Mesenchymal stem cell (in vitro differentiated cells and primary cell): ENCODE results near the gene ITGB2.

ENCODE experiments used
- DNase-seq: peaks from one replicate; pipeline ENCODE4 v3.0.0-alpha.2; 2013
- H2AFZ ChIP-seq: one replicate; pipeline ENCODE4 v1.6.1; 2013; ENCODE audit warnings: low read depth, mild to moderate bottlenecking, control low read depth, inconsistent platforms, low read length, moderate library complexity
- H2AK5ac ChIP-seq: 2 replicates; pipeline ENCODE4 v1.6.1; 2013; ENCODE audit warnings: low read length, moderate library complexity, mild to moderate bottlenecking, inconsistent platforms; ENCODE audit not compliant: severe bottlenecking
- H2BK120ac ChIP-seq: one replicate; pipeline ENCODE4 v1.6.1; 2013; ENCODE audit warnings: low read depth, mild to moderate bottlenecking, inconsistent platforms, low read length, moderate library complexity
- H2BK12ac ChIP-seq, 2 experiments: one replicate each; pipeline ENCODE4 v1.6.1; 2013; ENCODE audit warnings: inconsistent platforms in 2 of 2, low read length in 2 of 2, mild to moderate bottlenecking in 2 of 2, moderate library complexity in 2 of 2, control low read depth in 1 of 2
- H2BK15ac ChIP-seq: one replicate; pipeline ENCODE4 v1.6.1; 2013; ENCODE audit warnings: mild to moderate bottlenecking, low read depth, inconsistent platforms; ENCODE audit not compliant: poor library complexity, severe bottlenecking
- H2BK5ac ChIP-seq: 2 replicates; pipeline ENCODE4 v1.6.1; 2013; ENCODE audit warnings: low read depth, mild to moderate bottlenecking, low read length, control low read depth, inconsistent platforms; ENCODE audit not compliant: poor library complexity, severe bottlenecking
- H3K14ac ChIP-seq, 2 experiments: one replicate each; pipeline ENCODE4 v1.6.1; 2013; ENCODE audit warnings: inconsistent platforms in 2 of 2, low read length in 2 of 2, control low read depth in 1 of 2, mild to moderate bottlenecking in 1 of 2, moderate library complexity in 1 of 2
- H3K18ac ChIP-seq, 2 experiments: one replicate each; pipeline ENCODE4 v1.6.1; 2013; ENCODE audit warnings: inconsistent platforms in 2 of 2, low read length in 2 of 2, control low read depth in 1 of 2, low read depth in 1 of 2, mild to moderate bottlenecking in 1 of 2
- H3K23ac ChIP-seq, 2 experiments: one replicate each; pipeline ENCODE4 v1.6.1; 2013; ENCODE audit warnings: inconsistent platforms in 2 of 2, low read length in 2 of 2, mild to moderate bottlenecking in 2 of 2, moderate library complexity in 2 of 2, control low read depth in 1 of 2
- H3K27ac ChIP-seq: 2 replicates; pipeline ENCODE4 v1.5.1; 2013; ENCODE audit warnings: mild to moderate bottlenecking, moderate library complexity, low read length, control low read depth, inconsistent platforms; ENCODE audit not compliant: poor library complexity, severe bottlenecking
- H3K27me3 ChIP-seq, 2 experiments: 2 replicates each; pipeline versions ENCODE4 v1.6.1 to v1.7.0; 2013; ENCODE audit warnings: low read length in 2 of 2, mild to moderate bottlenecking in 2 of 2, moderate library complexity in 2 of 2, control low read depth in 1 of 2, inconsistent platforms in 1 of 2; ENCODE audit not compliant: control insufficient read depth in 1 of 2, insufficient read depth in 1 of 2
- H3K36me3 ChIP-seq, 2 experiments: 2 replicates each; pipeline versions ENCODE4 v1.6.1 to v1.7.0; 2013; ENCODE audit warnings: low read length in 2 of 2, control low read depth in 1 of 2, inconsistent platforms in 1 of 2, low read depth in 1 of 2, mild to moderate bottlenecking in 1 of 2; ENCODE audit not compliant: insufficient read depth in 2 of 2, control insufficient read depth in 1 of 2
- H3K4ac ChIP-seq, 2 experiments: one replicate each; pipeline ENCODE4 v1.6.1; 2013; ENCODE audit warnings: inconsistent platforms in 2 of 2, low read length in 2 of 2, mild to moderate bottlenecking in 2 of 2, moderate library complexity in 2 of 2, control low read depth in 1 of 2, low read depth in 1 of 2
- H3K4me1 ChIP-seq: 2 replicates; pipeline ENCODE4 v1.6.1; 2013; ENCODE audit warnings: low read depth, low read length, control low read depth; ENCODE audit not compliant: control insufficient read depth, insufficient read depth
- H3K4me2 ChIP-seq: 2 replicates; pipeline ENCODE4 v1.6.1; 2013; ENCODE audit warnings: low read length, mild to moderate bottlenecking, inconsistent platforms; ENCODE audit not compliant: poor library complexity, severe bottlenecking
- H3K4me3 ChIP-seq, 2 experiments: 2 replicates each; pipeline versions ENCODE4 v1.5.1 to v1.7.0; 2013; ENCODE audit warnings: low read length in 2 of 2, mild to moderate bottlenecking in 2 of 2, control low read depth in 1 of 2, low read depth in 1 of 2; ENCODE audit not compliant: insufficient read depth in 1 of 2
- H3K79me1 ChIP-seq: replicated peaks from 2 replicates; pipeline ENCODE4 v1.6.1; 2013; ENCODE audit warnings: mild to moderate bottlenecking, control low read depth, low read length, inconsistent platforms; ENCODE audit not compliant: poor library complexity, severe bottlenecking
- H3K9ac ChIP-seq: 2 replicates; pipeline ENCODE4 v1.7.0; 2013; ENCODE audit warnings: mild to moderate bottlenecking, low read length, moderate library complexity
- H3K9me3 ChIP-seq: 2 replicates; pipeline ENCODE4 v1.7.0; 2013; ENCODE audit warnings: mild to moderate bottlenecking, low read length; ENCODE audit not compliant: control insufficient read depth
- H4K8ac ChIP-seq: one replicate; pipeline ENCODE4 v1.6.1; 2013; ENCODE audit warnings: inconsistent platforms, mild to moderate bottlenecking, low read length, moderate library complexity
- H4K91ac ChIP-seq: one replicate; pipeline ENCODE4 v1.6.1; 2013; ENCODE audit warnings: mild to moderate bottlenecking, low read length, inconsistent platforms
- WGBS: methylation state at CpG from one replicate; pipeline ENCODE4 v1.1.7; 2013; ENCODE audit warnings: mixed read lengths; 5-methylcytosine and 5-hydroxymethylcytosine counted together

The ITGB2 gene

GRCh38 chr21:44891631-44892031 lies 29.1 kb downstream of the ITGB2 start:
- no peak overlapping the region for H2AK5ac ChIP-seq
- no peak overlapping the region for H3K27ac ChIP-seq
- no peaks in the 10 kb centered on the region for H3K9me3 ChIP-seq
- no peak overlapping the region for H3K4ac ChIP-seq
- no peak overlapping the region for H4K8ac ChIP-seq
- H3K14ac ChIP-seq, result no peak overlapping the region
- no peak overlapping the region for H2BK120ac ChIP-seq
- no peak overlapping the region for H3K9ac ChIP-seq
- no peak overlapping the region for H3K4me3 ChIP-seq
- H2BK5ac ChIP-seq, result no peak overlapping the region
- no peak overlapping the region for H2AFZ ChIP-seq
- no peaks in the 10 kb centered on the region for H3K36me3 ChIP-seq
- H3K23ac ChIP-seq, result no peak overlapping the region
- 88% methylated on average over 15 of the region's 15 CpGs for WGBS
- no peak overlapping the region for H2BK12ac ChIP-seq
- peaks cover 65 to 75% of the 10 kb centered on the region in 2 experiments for H3K27me3 ChIP-seq
- H3K18ac ChIP-seq, result no peak overlapping the region
- H2BK15ac ChIP-seq, result no peak overlapping the region
- no peak for DNase-seq
- H3K79me1 ChIP-seq, result no peaks in the 10 kb centered on the region
- peak overlapping the region; percentile 29 for H4K91ac ChIP-seq
- no peak overlapping the region for H3K4me2 ChIP-seq
- peaks cover 5% of the 10 kb centered on the region for H3K4me1 ChIP-seq

GRCh38 chr21:44890961-44891541 lies 29.6 kb downstream of the ITGB2 start:
- Histone ChIP-seq H2BK5ac (no peak overlapping the region), H3K23ac (no peak overlapping the region), H3K4me1 (peaks cover 3% of the 10 kb centered on the region), H3K79me1 (no peaks in the 10 kb centered on the region), H3K4me2 (no peak overlapping the region), H3K9ac (no peak overlapping the region), H3K36me3 (no peaks in the 10 kb centered on the region), H2AK5ac (no peak overlapping the region), H3K9me3 (no peaks in the 10 kb centered on the region), H3K4ac (no peak overlapping the region), H3K27ac (no peak overlapping the region), H2BK15ac (no peak overlapping the region), H3K27me3 (peaks cover 59 to 76% of the 10 kb centered on the region in 2 experiments), H3K4me3 (no peak overlapping the region), H2BK120ac (no peak overlapping the region), H3K14ac (no peak overlapping the region), H2AFZ (no peak overlapping the region), H4K8ac (no peak overlapping the region), H4K91ac (peak overlapping the region; percentile 18), H3K18ac (no peak overlapping the region), H2BK12ac (no peak overlapping the region)
- WGBS, result 86% methylated on average over 9 of the region's 9 CpGs
- DNase-seq, result no peak

GRCh38 chr21:44890338-44890931 lies 30.3 kb downstream of the ITGB2 start:
- H3K23ac ChIP-seq, result no peak overlapping the region
- H4K91ac ChIP-seq, result no peak overlapping the region
- no peak overlapping the region for H2BK5ac ChIP-seq
- no peaks in the 10 kb centered on the region for H3K36me3 ChIP-seq
- H3K9me3 ChIP-seq, result no peaks in the 10 kb centered on the region
- H2BK12ac ChIP-seq, result no peak overlapping the region
- H2BK120ac ChIP-seq, result no peak overlapping the region
- H3K9ac ChIP-seq, result no peak overlapping the region
- WGBS, result 84% methylated on average over 24 of the region's 24 CpGs
- H3K27ac ChIP-seq, result no peak overlapping the region
- DNase-seq, result no peak
- H3K4me3 ChIP-seq, result no peak overlapping the region
- peaks cover 57 to 79% of the 10 kb centered on the region in 2 experiments for H3K27me3 ChIP-seq
- H3K4ac ChIP-seq, result no peak overlapping the region
- no peak overlapping the region for H3K14ac ChIP-seq
- H2AK5ac ChIP-seq, result no peak overlapping the region
- no peaks in the 10 kb centered on the region for H3K79me1 ChIP-seq
- H2BK15ac ChIP-seq, result no peak overlapping the region
- no peak overlapping the region for H3K18ac ChIP-seq
- peaks cover 3% of the 10 kb centered on the region for H3K4me1 ChIP-seq
- no peak overlapping the region for H2AFZ ChIP-seq
- no peak overlapping the region for H4K8ac ChIP-seq
- H3K4me2 ChIP-seq, result no peak overlapping the region

- Histone ChIP-seq H3K18ac (no peak overlapping the region), H3K79me1 (no peaks in the 10 kb centered on the region), H4K8ac (no peak overlapping the region), H3K36me3 (no peaks in the 10 kb centered on the region), H2BK5ac (no peak overlapping the region), H3K27ac (no peak overlapping the region), H2AK5ac (no peak overlapping the region), H3K4me2 (no peak overlapping the region), H3K4me1 (peaks cover 3% of the 10 kb centered on the region), H3K23ac (no peak overlapping the region), H2BK12ac (no peak overlapping the region), H3K9ac (no peak overlapping the region), H3K27me3 (peaks cover 53 to 74% of the 10 kb centered on the region in 2 experiments), H2BK120ac (no peak overlapping the region), H4K91ac (no peak overlapping the region), H3K4ac (no peak overlapping the region), H3K9me3 (no peaks in the 10 kb centered on the region), H2AFZ (no peak overlapping the region), H3K4me3 (no peak overlapping the region), H3K14ac (no peak overlapping the region), H2BK15ac (no peak overlapping the region)
- no peak for DNase-seq
- WGBS, result 92% methylated on average over 29 of the region's 29 CpGs
Measured at GRCh38 chr21:44889625-44890337, 30.9 kb downstream of the ITGB2 start.
